Esophagus squamous epithelium (tissue), 5 donors: Measurements from ENCODE around the gene RAB14. TPM values are rescaled to one million over a fixed set of nuclear protein-coding genes. Genes with fewer than 3 reads are reported as not detected.

Experiments used
- DNase-seq: peaks from one replicate; lab custom pipeline; 2025; lab: John Stamatoyannopoulos, UW
- H3K27ac ChIP-seq, 4 donors: fragments of 200-600 bp; sonication (generic); one replicate each; pipeline ENCODE4 v1.5.1; 2016 to 2019; ENCODE audit warnings: mild to moderate bottlenecking in 1 of 4
- H3K27me3 ChIP-seq, 4 donors: fragments of 200-600 bp; sonication (generic); 1 replicate in 3 of 4; 2 replicates in 1 of 4; pipeline versions ENCODE4 v1.5.1 to v1.6.0; 2017 to 2021; ENCODE audit warnings: antibody characterized with exemption in 1 of 4
- H3K36me3 ChIP-seq, 3 donors: fragments of 200-600 bp; sonication (generic); one replicate each; pipeline ENCODE4 v1.5.1; 2016 to 2019
- H3K4me1 ChIP-seq, 3 donors: fragments of 200-600 bp; sonication (generic); one replicate each; pipeline ENCODE4 v1.5.1; 2017 to 2019
- H3K4me3 ChIP-seq, 4 donors: fragments of 200-600 bp; sonication (generic); 1 replicate in 3 of 4; 2 replicates in 1 of 4; pipeline ENCODE4 v1.5.1; 2016 to 2019; ENCODE audit warnings: mild to moderate bottlenecking in 2 of 4, moderate library complexity in 1 of 4
- H3K9me3 ChIP-seq, 3 donors: fragments of 200-600 bp; sonication (generic); one replicate each; pipeline ENCODE4 v1.5.1; 2016 to 2019
- CTCF ChIP-seq, 6 experiments: fragments of 450-650 bp in 4 of 6; fragments of 200-600 bp in 2 of 6; sonication (generic) in 2 of 6; IDR thresholded peaks; one replicate each; pipeline ENCODE4 v1.5.1; 2016 to 2019; ENCODE audit warnings: antibody characterized with exemption in 6 of 6, mild to moderate bottlenecking in 4 of 6, moderate library complexity in 4 of 6
- POLR2A ChIP-seq, 4 donors: fragments of 450-650 bp; IDR thresholded peaks; one replicate each; pipeline ENCODE4 v1.6.1; 2017; ENCODE audit warnings: antibody characterized with exemption in 4 of 4, mild to moderate bottlenecking in 4 of 4, moderate library complexity in 3 of 4
- WGBS, 2 donors: methylation state at CpG; one replicate each; pipeline ENCODE4 v1.1.5; 2018; 5-methylcytosine and 5-hydroxymethylcytosine counted together
- intact Hi-C: fragments of 100-400 bp; cut with DNase I; formaldehyde crosslinking; loops from one replicate; pipeline ENCODE4 v1.15.0; 2022
- total RNA-seq, 4 donors: library from RNA; depleted of rRNA; stranded (reverse); fragments of >200 nt; gene quantifications; one replicate each; pipeline ENCODE4 v1.1.0, GENCODE V29; 2016
- donor health status: DM: yes; HTN: yes; CAD: no.

RAB14 gene
- total RNA-seq = 10 to 100 TPM; 36.7 to 56.5 (median 42.8) TPM

GRCh38 chr9:121201738-121202533, at the start of gene RAB14:
RAB14 (minus strand) TSS chr9:121201869; CDS start chr9:121193412, 8,457 bp downstream.
- peak in 3 of 4 donors; percentile 63 to 89 (median 75) for TF ChIP-seq POLR2A (IDR thresholded peaks at IDR 0.05)
- peak; percentile 33 to 74 (median 68) for TF ChIP-seq CTCF (IDR thresholded peaks at IDR 0.05)
- Histone ChIP-seq H3K4me3 (peak within 1 kb of the TSS; percentile 72 to 93 (median 93)), H3K27me3 (no peaks in the 10 kb centered on the region), H3K9me3 (no peaks in the 10 kb centered on the region), H3K4me1 (peaks cover 18 to 49% (median 18%) of the 10 kb centered on the region in 3 donors), H3K36me3 (no peaks in the 10 kb centered on the region), H3K27ac (peak within 1 kb of the TSS; percentile 97 to 98 (median 98))
- intact Hi-C loops = no loop called here
- 2 to 4% methylated on average over 11 to 34 of the region's 55 CpGs for WGBS, 2 donors
- DNase-seq = peak; percentile 97

DNA sequence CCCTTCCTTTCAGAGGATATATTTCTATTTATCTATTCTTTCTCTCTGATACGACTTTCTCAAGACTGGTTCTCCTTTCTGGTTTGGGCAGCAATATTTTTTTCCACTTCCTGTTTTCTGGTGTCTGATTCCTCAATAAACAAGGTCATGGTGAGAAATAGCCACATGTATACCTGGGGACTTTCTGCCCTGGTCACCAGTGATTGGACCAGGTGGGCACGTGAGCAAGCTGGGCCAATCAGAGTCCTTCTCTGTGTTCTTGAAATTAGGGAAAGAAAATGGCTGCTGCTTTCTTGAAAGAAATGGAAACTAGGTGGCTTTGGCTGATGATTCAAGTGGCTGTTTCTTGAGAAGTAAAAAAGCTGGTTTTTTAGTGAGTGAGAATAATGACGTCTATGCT, 47.9 kb upstream of the RAB14 start:
- Histone ChIP-seq H3K36me3 (no peaks in the 10 kb centered on the region), H3K27ac (no peak overlapping the region), H3K4me3 (no peak overlapping the region), H3K27me3 (no peaks in the 10 kb centered on the region), H3K9me3 (peaks cover 0 to 1% (median 0%) of the 10 kb centered on the region in 3 donors), H3K4me1 (peaks cover 0 to 6% (median 0%) of the 10 kb centered on the region in 3 donors)
- intact Hi-C loops = no loop called here
- 71 to 86% methylated on average over 3 of the region's 3 CpGs for WGBS, 2 donors
- TF ChIP-seq POLR2A (IDR thresholded peaks at IDR 0.05) = no peak
- TF ChIP-seq CTCF (IDR thresholded peaks at IDR 0.05) = no peak
- DNase-seq = no peak

GRCh38 chr9:121246821-121247561, 45.3 kb upstream of the RAB14 start:
- WGBS, 2 donors = 68 to 79% methylated on average over 5 to 12 of the region's 12 CpGs
- TF ChIP-seq POLR2A (IDR thresholded peaks at IDR 0.05) (no peak), CTCF (IDR thresholded peaks at IDR 0.05) (no peak)
- no peaks in the 10 kb centered on the region for H3K36me3 ChIP-seq
- H3K27me3 ChIP-seq = no peaks in the 10 kb centered on the region
- no peak overlapping the region for H3K4me3 ChIP-seq
- H3K27ac ChIP-seq = no peak overlapping the region
- no peaks in the 10 kb centered on the region for H3K4me1 ChIP-seq
- H3K9me3 ChIP-seq = peaks cover 0 to 11% (median 0%) of the 10 kb centered on the region in 3 donors
- intact Hi-C loops = no loop called here
- no peak for DNase-seq

DNA sequence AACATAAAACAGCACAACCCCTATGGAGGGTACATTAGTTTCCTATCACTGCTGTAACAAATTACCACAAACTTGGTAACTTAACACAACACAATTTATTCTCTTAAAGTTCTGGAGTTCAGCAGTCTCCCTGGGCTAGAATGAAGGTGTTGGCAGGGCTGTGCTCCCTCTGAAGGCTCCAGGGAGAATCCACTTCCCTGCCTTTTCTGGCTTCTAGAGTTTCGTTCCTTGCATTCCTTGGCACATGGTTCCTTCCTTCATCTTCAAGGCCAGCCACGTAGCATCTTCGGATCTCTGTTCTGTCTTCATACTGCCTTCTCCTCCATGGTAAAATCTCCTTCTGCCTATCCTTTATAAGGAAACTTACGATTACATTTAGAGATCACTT, 41.3 kb upstream of the RAB14 start:
- Histone ChIP-seq H3K4me1 (no peaks in the 10 kb centered on the region), H3K27ac (peak overlapping the region in 1 of 4 donors; percentile 9), H3K9me3 (peaks cover 0 to 11% (median 0%) of the 10 kb centered on the region in 3 donors), H3K4me3 (no peak overlapping the region), H3K36me3 (no peaks in the 10 kb centered on the region), H3K27me3 (no peaks in the 10 kb centered on the region)
- intact Hi-C loops = no loop called here
- TF ChIP-seq CTCF (IDR thresholded peaks at IDR 0.05) (no peak), POLR2A (IDR thresholded peaks at IDR 0.05) (no peak)
- 74 to 75% methylated on average over 4 of the region's 4 CpGs for WGBS, 2 donors
- no peak for DNase-seq
